Measurements from ENCODE around the gene CAPZA2.
A peak's percentile ranks its signal among the peaks of the same experiment; 100 is the strongest.
"Not testable (repeated sequence)": the region's sequence is repeated elsewhere in the genome, so short reads cannot be mapped to it uniquely, and the experiment has no call there.

Gene CAPZA2

DNA sequence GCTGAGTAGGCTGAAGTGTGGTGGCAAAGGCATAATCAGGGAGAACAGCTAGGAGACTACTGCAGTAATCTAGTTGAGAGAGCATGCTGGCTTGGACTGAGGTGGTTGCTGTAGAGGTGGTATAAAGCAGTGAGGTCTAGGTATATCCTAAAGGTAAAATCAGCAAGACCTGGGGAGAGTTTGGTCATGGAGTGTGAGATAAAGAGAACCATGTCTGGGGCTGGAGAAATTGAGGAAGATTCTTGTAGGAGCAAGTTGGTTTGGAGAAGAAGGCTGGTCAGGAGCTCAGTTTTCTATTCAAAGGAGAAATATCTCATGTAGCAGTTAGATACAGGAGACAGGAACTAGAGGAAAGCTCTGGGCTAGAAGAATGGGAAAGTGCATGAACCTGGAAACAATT, 58.0 kb downstream of the CAPZA2 start:
- DNase-seq (ENCODE audit: low read depth, low spot score), result no peak

DNA sequence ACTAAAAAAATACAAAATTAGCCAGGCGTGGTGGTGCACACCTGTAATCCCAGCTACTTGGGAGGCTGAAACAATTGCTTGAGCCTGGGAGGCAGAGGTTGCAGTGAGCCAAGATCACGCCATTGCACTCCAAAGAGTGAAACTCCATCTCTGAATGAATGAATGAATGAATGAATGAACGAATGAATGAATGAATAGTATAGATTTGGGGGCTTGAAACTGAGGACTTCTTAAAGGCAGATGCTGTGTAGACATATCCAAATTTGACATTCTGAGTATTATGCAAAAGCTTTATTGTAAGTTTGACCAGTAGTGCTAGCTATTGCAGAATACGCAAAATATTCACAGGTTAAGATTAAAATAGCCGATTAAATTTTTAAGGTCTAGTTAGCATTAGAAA, 60.2 kb downstream of the CAPZA2 start:
- DNase-seq (ENCODE audit: low read depth, low spot score), result no peak

DNA sequence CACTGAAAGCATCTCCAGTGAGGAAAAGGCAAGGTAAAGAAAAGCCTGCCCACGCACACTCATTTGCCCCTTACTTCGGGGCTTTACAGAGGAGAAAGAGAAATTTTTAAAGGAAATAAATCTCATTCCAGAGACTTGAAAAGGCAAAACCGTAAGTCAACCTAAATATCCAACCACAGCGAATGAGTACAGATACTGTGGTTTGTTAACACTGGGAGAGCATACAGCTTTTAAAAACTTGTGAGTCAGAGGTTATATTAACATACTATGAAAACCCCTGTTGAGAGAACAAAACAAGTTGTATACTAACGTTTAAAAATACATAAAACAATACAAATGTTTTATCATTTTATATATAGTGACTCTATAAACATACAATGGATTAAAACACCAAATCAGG, 62.4 kb downstream of the CAPZA2 start:
- peak; percentile 17 for DNase-seq (ENCODE audit: low read depth, low spot score)

DNA sequence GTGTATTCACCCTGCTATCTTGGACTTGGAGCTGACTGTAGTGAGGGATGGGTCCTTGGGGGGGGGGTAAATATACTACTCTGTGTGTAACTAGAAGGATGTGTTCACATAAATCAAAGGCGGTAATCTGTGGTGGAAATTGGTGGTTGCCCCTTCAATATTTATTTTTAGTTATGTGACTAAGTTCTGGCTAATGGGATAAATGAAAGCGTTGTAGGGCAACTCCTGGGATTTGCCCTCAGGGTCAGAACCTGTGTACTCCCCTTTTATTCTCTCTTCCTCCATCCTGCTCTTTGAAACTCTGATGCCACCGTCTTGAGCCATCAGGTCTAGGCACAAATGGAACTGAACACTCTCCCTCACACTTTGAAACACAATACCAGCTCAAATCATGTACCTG, 66.6 kb downstream of the CAPZA2 start:
- no peak for DNase-seq (ENCODE audit: low read depth, low spot score)

DNA sequence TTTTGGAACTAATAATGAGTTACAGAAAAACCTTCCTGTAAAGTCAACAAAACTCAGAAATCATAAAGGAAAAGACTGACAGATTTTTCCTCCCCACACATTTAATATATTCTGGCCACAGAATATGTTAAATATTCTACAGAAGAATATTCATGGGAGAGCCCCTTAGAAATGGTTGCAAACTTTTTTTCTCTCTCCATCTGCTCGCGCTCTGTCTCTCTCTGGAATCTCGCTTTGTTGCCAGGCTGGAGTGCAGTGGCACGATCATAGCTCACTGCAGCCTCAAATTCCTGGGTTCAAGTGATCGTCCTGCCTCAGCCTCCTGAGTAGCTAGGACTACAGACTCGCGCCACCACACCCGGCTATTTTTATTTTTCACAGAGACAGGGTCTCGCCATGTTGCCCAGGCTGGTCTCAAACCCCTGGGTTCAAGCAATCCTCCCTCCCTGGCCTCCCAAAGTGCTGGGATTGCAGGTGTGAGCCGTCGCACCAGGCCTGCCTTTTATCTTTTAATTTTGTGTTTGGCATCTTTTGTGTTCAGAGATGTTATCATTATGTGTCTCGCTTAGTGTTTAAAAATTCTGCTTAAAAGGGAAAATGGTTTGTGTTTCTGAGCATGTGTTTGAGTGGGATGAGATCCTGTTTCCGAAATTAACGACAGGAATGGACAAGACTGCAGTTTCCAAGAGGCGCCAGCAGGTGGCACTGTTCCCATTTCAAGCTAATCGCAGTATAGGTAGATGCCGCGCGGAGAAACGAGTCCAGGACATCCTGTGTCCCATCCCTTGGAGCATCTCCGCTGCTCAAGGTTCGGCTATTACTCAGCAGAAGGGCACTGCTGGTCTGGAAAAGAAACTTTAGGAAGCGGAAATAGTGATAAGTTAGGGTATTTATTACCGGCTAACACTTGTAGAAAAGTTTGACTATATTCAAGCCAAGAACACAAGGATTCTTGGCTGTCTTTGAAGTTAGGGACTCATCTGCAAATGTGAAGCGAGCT, 67.8 kb downstream of the CAPZA2 start:
- DNase-seq (ENCODE audit: low read depth, low spot score), result no peak

DNA sequence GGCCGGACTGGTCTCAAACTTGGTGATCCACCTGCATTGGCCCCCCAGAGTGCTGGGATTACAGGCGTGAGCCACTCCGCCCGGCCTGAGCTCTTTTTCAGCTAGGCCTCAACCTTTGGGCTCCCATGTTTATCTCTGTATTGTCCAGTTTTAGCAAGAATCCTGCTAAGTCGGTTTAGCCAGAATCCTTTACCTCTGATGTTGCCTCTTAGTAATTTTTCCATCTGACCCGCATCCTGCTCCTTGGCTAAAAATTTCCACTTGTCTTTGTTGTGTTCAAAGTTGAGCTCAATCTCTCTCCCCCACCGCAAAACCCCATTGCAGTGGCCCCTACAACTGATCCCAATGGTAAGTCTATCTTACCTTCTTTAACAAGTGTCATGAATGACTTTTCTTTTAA, 70.2 kb downstream of the CAPZA2 start:
- no peak for DNase-seq (ENCODE audit: low read depth, low spot score)

DNA sequence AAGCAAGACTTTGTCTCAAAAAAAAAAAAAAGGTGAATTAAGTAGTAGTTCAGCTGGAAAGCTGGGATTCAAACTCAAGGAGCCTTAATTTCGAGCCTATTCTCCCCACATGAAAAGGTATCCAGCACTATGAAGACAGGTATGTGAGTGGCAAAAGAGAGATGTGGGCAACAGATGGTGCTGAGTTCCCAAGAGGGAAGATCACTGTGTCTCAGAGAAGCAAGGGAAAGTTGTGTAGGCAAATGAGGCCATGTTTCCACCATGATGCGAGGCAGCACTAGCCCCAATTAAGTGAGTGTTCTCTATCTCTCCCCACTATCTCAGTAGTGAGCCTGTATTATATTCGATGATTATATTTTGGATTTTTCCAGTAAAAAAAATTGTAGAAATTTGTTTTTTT, 71.1 kb downstream of the CAPZA2 start:
- no peak for DNase-seq (ENCODE audit: low read depth, low spot score)

DNA sequence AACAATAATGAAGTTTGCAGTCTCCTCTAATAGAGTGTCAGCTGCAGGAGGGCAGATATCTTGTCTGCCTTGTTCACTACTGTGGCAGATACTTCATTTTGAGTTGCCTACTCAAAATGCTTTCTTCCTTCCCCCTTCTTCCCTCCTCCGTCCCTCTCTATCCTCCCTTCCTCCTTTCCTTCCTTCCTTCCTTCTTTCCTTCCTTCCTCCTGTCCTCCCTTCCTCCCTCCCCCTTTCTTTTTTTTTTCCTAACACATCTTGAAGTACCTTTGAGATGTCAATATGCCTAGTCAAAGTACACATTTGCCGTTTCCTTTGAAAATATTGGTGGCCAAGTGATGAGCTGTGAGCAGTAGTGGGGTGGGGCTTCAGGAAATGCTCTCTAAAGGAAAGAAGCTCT, 72.2 kb downstream of the CAPZA2 start:
- no peak for DNase-seq (ENCODE audit: low read depth, low spot score)

DNA sequence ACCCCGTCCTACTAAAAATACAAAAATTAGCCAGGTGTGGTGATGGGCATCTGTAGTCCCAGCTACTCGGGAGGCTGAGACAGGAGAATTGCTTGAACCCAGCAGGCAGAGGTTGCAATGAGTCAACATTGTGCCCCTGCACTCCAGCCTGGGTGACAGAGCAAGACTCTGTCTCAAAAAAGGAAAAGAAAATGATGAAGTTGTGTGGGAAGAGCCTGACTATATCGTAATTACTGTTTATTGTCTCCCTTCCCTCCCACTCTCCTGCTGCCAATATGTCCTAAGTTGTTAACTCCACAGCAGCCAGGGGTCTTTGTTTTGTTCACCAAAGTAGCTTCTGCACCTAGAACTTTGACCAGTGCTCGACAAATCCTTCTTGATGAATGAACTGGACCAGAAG, 74.5 kb downstream of the CAPZA2 start:
- not testable (repeated sequence) for DNase-seq (ENCODE audit: low read depth, low spot score)

DNA sequence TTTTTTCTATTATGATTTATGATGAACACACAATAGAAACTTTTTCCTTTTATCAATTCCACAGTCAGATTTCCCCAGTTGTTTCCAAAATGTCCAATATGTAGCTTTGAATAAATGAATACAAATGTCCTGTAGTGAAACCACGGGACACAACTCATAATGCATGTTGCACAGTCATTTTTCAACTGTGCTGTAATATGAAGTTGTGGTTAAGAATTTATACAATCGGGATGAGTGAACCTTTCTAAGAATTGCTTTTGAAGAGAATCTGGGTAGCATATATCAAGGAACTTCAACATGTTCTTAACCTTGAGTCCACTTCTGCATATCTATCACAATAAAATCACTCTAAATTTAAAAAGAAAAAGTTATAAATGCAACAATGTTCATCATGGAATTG, 76.3 kb downstream of the CAPZA2 start:
- DNase-seq (ENCODE audit: low read depth, low spot score), result no peak

DNA sequence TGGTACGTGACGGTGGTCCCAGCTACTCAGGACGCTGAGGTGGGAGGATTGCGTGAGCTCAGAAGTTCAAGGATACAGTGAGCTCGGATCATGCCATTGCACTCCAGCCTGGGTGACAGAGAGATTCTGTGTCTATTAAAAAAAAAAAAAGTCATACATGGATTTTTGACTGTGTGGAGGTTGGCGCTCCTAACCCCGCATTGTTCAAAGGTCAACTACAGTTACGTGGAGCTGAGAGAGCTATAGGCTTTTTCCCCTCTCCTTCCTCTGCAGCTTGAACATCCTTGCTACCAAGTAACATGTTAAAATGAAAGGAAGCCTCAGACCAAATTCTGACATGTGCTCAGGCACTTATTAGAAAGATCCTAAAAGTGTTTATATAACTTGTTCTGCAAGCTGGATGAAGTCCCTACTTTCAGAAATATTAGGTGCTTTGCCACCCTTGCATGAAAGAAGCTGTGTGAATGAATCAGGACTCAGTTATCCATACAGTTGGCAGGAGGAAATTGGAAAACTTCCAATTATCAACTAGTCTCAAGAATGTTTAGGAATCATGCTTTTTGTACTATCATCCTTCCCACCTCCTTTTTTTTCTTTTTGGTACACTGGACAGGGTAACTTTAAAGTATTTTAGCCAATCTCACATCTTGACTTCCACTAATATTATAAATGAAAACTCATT, 78.4 kb downstream of the CAPZA2 start:
- DNase-seq (ENCODE audit: low read depth, low spot score), result no peak

DNA sequence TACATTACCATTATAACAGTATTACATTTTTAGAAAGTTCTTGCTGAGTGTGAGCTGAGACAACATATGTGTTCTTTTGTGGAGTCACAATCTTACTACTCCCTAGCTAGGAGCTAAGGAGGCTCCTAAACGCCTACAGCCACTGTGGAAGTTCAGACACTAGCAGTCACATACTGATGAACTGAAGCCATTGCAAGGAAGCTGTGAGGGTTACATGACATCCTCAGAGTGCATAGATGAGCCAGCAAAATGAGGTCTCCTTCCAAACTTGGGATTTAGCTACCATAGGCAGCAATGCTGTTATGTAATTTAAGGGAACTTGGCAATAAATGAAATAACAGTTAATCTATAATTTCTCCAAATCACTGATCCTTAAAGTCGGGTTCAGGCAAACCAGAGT, 80.1 kb downstream of the CAPZA2 start:
- DNase-seq (ENCODE audit: low read depth, low spot score), result no peak

DNA sequence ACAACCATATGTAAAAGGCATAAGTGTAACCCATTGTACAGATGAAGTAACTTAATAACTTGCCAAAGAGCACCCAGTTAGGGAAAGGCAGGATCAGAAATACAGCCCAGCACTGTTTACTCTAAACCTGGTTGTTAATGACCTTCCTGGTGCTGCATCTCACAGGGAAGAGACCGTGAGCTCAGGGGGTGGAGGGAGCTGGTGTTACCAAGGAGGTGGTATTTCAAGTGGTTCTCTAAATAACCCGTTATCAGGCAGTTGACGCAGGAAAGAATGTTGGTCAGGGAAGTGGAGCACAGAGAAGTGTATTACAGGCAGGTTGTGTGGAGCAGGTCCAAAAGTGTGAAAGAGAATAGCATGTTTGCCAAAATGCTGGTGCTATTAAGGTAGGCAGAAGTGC, 86.5 kb downstream of the CAPZA2 start:
- DNase-seq (ENCODE audit: low read depth, low spot score), result no peak

DNA sequence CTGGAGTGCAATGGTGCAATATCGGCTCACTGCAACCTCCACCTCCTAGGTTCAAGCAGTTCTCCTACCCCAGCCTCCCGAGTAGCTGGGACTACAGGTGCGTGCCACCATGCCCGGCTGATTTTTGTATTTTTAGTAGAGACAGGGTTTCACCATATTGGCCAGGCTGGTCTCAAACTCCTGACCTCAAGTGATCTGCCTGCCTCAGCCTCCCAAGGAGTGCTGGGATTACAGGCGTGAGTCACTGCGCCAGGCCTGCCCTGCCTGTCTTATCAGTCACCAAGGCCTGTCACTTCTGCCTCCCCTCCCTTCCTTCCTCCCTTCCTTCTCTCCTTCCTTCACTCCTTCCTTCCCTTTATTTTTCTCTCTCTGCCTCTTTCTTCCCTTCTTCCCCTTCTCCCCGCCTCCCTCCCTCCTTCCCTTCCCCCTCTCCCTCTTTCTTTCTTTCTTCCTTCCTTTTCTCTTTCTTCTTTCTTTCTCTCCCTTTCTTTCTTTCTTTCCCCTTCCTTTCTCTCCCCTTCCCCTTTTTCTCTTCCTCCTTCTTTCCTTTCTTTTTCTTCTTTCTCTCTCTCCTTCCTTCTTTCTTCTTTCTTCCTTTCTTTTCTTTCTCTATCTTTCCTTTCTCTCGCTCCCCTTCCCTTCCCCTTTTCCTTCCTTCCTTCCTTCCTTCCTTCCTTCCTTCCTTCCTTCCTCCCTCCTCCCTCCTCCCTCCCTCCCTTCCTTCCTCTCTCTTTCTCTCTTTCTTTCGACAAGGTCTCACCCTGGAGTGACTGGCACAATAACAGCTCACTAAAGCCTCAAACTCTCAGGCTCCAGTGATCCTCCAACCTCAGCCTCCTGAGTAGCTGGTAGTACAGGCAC, 87.8 kb downstream of the CAPZA2 start:
- no peak for DNase-seq (ENCODE audit: low read depth, low spot score)

DNA sequence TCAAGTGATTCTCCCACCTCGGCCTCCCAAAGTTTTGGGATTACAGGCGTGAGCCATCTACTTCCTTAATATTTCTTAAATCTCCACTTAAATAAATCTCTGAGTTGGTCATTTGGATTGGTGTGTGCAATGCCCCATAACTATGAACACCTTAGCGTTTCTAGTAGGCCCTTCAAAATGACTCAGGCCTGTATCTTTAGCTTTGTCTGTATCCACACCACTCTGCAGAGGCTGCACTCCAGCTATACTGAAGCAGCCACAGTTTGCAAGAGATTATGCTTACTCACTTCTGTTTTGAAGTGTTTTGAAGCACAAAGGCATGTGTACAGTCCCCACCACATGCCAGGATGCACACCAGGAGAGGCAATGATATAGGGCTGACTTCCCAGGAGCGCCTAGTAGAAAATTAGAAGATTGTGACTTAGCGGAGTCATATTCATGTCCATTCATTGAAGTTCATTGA, 88.5 kb downstream of the CAPZA2 start:
- no peak for DNase-seq (ENCODE audit: low read depth, low spot score)

DNA sequence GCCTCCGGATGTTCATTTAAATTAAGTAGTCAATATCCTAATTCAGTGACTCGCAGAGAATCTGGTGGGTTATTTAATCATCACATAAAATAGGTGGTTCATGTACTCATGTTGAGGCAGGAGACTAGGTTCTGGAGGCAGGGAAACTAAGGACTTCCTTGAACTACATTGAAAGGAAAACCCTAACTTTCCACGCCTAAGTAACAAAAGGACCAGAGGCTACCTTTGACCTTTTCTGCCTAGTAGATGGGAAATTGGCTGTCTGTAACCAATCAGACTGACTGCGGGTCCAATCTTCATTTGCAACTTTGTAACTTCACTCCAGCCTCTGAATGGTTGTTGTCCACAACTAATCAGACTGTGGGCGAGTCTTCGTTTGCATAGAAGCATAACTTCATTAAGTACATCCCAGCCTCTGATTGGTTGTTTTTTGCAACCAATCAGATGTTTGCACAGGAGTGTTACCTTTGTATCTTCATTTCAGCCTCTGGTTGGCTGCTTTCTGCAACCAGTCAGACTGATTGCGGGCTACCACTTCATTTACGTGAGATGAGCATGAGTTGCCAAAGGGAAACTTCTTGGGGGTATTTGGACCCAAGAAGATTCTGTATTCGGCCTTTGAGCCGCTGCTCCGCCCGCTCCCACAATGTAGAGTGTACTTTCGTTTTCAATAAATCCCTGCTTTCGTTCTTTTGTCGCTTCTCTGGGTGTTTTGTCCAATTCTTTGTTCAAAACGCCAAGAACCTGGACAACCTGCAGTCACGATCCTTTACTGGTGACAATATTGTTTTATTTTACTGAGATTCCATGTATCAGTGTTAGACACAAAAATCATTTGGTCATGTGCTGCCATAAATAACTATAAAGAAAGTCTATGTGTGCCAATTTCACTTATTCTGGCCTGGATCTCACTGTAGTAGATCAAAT, 89.2 kb downstream of the CAPZA2 start:
- DNase-seq (ENCODE audit: low read depth, low spot score), result no peak

DNA sequence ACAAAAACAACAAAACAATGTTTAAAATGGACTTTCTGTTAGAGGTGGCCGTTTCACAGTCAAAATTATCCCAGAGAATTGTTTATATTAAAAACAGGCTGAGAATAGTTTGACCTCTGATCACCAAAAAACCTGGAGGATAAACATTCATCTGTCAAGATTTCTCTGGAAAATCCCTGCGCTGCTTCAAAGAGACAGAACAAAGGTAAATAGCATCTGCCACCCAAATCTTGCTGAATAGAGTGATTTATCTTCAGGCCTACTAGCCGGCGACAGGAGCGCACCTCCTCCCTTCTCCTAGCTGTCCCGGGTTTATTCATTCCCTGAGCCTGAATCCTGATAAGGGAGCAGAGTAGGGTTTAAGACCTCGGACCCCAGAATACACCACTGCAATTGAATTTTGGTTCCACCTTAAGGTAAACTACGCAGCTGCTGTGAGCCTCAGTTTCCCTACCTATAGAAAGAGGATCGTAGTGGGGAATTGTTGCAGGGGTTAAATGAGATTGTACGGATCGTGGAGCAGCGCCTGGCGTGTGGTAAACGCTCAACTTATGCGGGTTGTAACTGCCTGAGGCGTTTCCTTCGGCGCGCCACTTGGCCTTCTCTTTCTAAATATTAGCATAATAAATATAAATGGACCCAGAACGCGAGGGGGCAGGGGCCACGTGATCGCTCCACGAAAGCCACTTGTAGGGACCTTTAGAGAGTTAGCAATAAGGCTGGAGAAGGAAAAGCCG, 90.4 kb downstream of the CAPZA2 start:
- DNase-seq (ENCODE audit: low read depth, low spot score), result no peak

DNA sequence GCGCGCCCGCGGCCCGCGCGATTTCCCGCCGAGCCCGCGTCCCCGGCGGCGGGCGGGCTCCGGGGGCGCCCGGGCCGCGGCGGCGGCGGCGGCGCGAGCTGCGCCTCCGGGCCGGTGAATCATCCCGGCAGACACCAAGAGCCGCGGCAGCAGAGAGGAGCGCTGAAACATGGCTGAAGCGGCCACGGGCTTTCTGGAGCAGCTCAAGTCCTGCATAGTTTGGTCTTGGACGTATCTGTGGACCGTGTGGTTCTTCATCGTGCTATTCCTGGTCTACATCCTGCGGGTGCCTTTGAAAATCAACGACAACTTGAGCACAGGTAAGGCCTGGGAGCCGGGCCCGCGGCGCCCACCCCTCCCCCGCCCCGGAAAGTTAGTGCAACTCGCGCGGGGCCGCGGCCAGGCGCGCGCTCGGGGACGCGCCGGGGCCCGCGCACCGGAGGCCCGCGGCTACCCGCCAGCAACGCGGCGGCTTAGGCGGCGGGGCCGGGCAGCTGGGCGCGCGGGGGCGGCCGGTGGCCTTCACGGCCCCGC, 91.1 kb downstream of the CAPZA2 start, which contains the start of gene ST7:
Gene ST7 (plus strand): TSS at position 130 of the 534 bp plus-strand sequence. CDS start 40 bp downstream, at position 170.
- DNase-seq (ENCODE audit: low read depth, low spot score), result no peak

Measured in brain pericyte (primary cell).